ENCODE measurements around the gene GARIN5B. TPM values are rescaled to one million over a fixed set of nuclear protein-coding genes. Genes with fewer than 3 reads are reported as not detected.
"Not testable (repeated sequence)": the region's sequence is repeated elsewhere in the genome, so short reads cannot be mapped to it uniquely, and the experiment has no call there.

The GARIN5B gene
- total and polyA plus RNA-seq, 12 donors: not detected

- H3K27ac ChIP-seq: peak overlapping the region; percentile 89 to 100 (median 96)
- H3K4me1 ChIP-seq (replicated peaks in 1 of 2): peaks cover 6 to 24% of the 10 kb centered on the region in 2 donors
- no peaks in the 10 kb centered on the region for H3K27me3 ChIP-seq
- TF ChIP-seq POLR2A (IDR thresholded peaks at IDR 0.05): peak in 1 of 2 donors; percentile 12
- no peak for TF ChIP-seq CTCF (IDR thresholded peaks at IDR 0.05)
- peak; percentile 98 to 100 (median 99) for DNase-seq
- H3K36me3 ChIP-seq (replicated peaks in 1 of 2): peaks cover 0 to 19% of the 10 kb centered on the region in 2 donors
- H3K4me3 ChIP-seq: peak overlapping the region in 3 of 4 donors; percentile 49 to 90 (median 71)
- 0 to 1% (median 1%) methylated on average over 50 to 72 of the region's 72 CpGs for WGBS, 4 donors
- no peaks in the 10 kb centered on the region for H3K9me3 ChIP-seq (replicated peaks in 1 of 3)
- intact Hi-C loops (cut with DNase I): no loop called here
These were observed 44.9 kb upstream of the GARIN5B start for GRCh38 chr19:55407800-55408532.

- intact Hi-C loops (cut with DNase I): not testable (repeated sequence)
These were observed 44.4 kb upstream of the GARIN5B start, which contains the start of gene UBE2S for GRCh38 chr19:55407550-55407799. Gene UBE2S, minus strand, starts transcription at chr19:55407788. Its CDS starts 199 bp downstream, at chr19:55407589.

GRCh38 chr19:55406826-55407549, 43.9 kb upstream of the GARIN5B start:
- Histone ChIP-seq H3K27ac (peak overlapping the region; percentile 89 to 100 (median 96)), H3K4me1 (replicated peaks in 1 of 2) (peaks cover 6 to 24% of the 10 kb centered on the region in 2 donors), H3K9me3 (replicated peaks in 1 of 3) (no peaks in the 10 kb centered on the region), H3K4me3 (peak overlapping the region in 3 of 4 donors; percentile 49 to 90 (median 71)), H3K36me3 (replicated peaks in 1 of 2) (peaks cover 0 to 29% of the 10 kb centered on the region in 2 donors), H3K27me3 (no peaks in the 10 kb centered on the region)
- intact Hi-C loops (cut with DNase I): no loop called here
- TF ChIP-seq CTCF (IDR thresholded peaks at IDR 0.05) (no peak), POLR2A (IDR thresholded peaks at IDR 0.05) (no peak)
- peak in 5 of 7 donors; percentile 37 to 58 (median 49) for DNase-seq
- WGBS, 4 donors: 9 to 49% (median 14%) methylated on average over 6 to 35 of the region's 35 CpGs

More at GRCh38 chr19:55407550-55407799, 44.4 kb upstream of the GARIN5B start, which contains the start of gene UBE2S:
- Histone ChIP-seq H3K36me3 (replicated peaks in 1 of 2) (peaks cover 0 to 24% of the 10 kb centered on the region in 2 donors), H3K27ac (peak within 1 kb of the TSS; percentile 89 to 100 (median 96)), H3K4me3 (peak within 1 kb of the TSS in 3 of 4 donors; percentile 49 to 90 (median 71)), H3K4me1 (replicated peaks in 1 of 2) (peaks cover 6 to 24% of the 10 kb centered on the region in 2 donors)
- not testable (repeated sequence) for H3K9me3 ChIP-seq (replicated peaks in 1 of 3); H3K27me3 ChIP-seq
- peak in 1 of 7 donors; percentile 51 for DNase-seq
- TF ChIP-seq POLR2A (IDR thresholded peaks at IDR 0.05): peak; percentile 92 to 97
- 2 to 3% (median 2%) methylated on average over 15 to 36 of the region's 36 CpGs; no CpG with 5 or more reads in 1 of the 4 donors for WGBS, 4 donors

- H3K27me3 ChIP-seq: no peaks in the 10 kb centered on the region
- H3K4me3 ChIP-seq: peak overlapping the region in 1 of 4 donors; percentile 90
- no peak for DNase-seq
- TF ChIP-seq POLR2A (IDR thresholded peaks at IDR 0.05) (no peak), CTCF (IDR thresholded peaks at IDR 0.05) (no peak)
- WGBS, 4 donors: 79 to 89% (median 83%) methylated on average over 11 to 14 of the region's 14 CpGs
- peaks cover 6 to 24% of the 10 kb centered on the region in 2 donors for H3K4me1 ChIP-seq (replicated peaks in 1 of 2)
- intact Hi-C loops (cut with DNase I): no loop called here
- H3K36me3 ChIP-seq (replicated peaks in 1 of 2): peaks cover 0 to 35% of the 10 kb centered on the region in 2 donors
- peak overlapping the region in 1 of 5 donors; percentile 99 for H3K27ac ChIP-seq
- H3K9me3 ChIP-seq (replicated peaks in 1 of 3): no peaks in the 10 kb centered on the region
These were observed 43.2 kb upstream of the GARIN5B start for GRCh38 chr19:55406091-55406825.

Measured in adrenal gland (tissue), 12 donors.